SJCRH30 (cell line): Measurements from ENCODE around the gene RPS26. TPM values are rescaled to one million over a fixed set of nuclear protein-coding genes. Genes with fewer than 3 reads are reported as not detected.
A peak's percentile ranks its signal among the peaks of the same experiment; 100 is the strongest.
"Not testable (repeated sequence)": the region's sequence is repeated elsewhere in the genome, so short reads cannot be mapped to it uniquely, and the experiment has no call there.

ENCODE experiments used
- DNase-seq, 2 experiments: peaks; one replicate each; pipeline ENCODE4 v3.0.0-alpha.2; 2015 to 2020
- H3K27ac ChIP-seq: fragments of 250-450 bp; sonication (Bioruptor Pico); 2 replicates; pipeline ENCODE4 v1.5.1; 2020; ENCODE audit warnings: mild to moderate bottlenecking, moderate library complexity
- H3K27me3 ChIP-seq: fragments of 250-450 bp; sonication (Bioruptor Pico); 2 replicates; pipeline ENCODE4 v1.5.1; 2020; ENCODE audit warnings: mild to moderate bottlenecking, moderate library complexity
- H3K36me3 ChIP-seq: fragments of 250-450 bp; sonication (Bioruptor Pico); 2 replicates; pipeline ENCODE4 v1.5.1; 2020; ENCODE audit warnings: mild to moderate bottlenecking, moderate library complexity
- H3K4me1 ChIP-seq: fragments of 250-450 bp; sonication (Bioruptor Pico); 2 replicates; pipeline ENCODE4 v1.5.1; 2020; ENCODE audit warnings: mild to moderate bottlenecking, moderate library complexity
- H3K4me3 ChIP-seq: fragments of 250-450 bp; sonication (Bioruptor Pico); 2 replicates; pipeline ENCODE4 v1.5.1; 2020; ENCODE audit warnings: mild to moderate bottlenecking, moderate library complexity
- H3K9me3 ChIP-seq: fragments of 250-450 bp; sonication (Bioruptor Pico); replicated peaks from 2 replicates; pipeline ENCODE4 v1.5.1; 2020; ENCODE audit warnings: mild to moderate bottlenecking, moderate library complexity
- total RNA-seq: library from RNA; depleted of rRNA; stranded (reverse); fragments of >200 nt; shearing (Covaris generic); gene quantifications from 2 replicates; pipeline ENCODE4 v1.2.3, GENCODE V29; 2014

Gene RPS26
- total RNA-seq, 1 experiment from 2014 or later, result 229 TPM

GRCh38 chr12:56038022-56038655, 3.6 kb upstream of the RPS26 start:
- Histone ChIP-seq H3K9me3 (no peaks in the 10 kb centered on the region), H3K27ac (no peak overlapping the region), H3K36me3 (peaks cover 6% of the 10 kb centered on the region), H3K4me3 (no peak overlapping the region), H3K4me1 (peaks cover 4% of the 10 kb centered on the region; the same call in 1 of the 2 replicates), H3K27me3 (no peaks in the 10 kb centered on the region)
- DNase-seq, result no peak

- H3K27ac ChIP-seq, result no peak overlapping the region
- H3K36me3 ChIP-seq, result peaks cover 24% of the 10 kb centered on the region
- H3K4me1 ChIP-seq, result peaks cover 6% of the 10 kb centered on the region; the same call in 1 of the 2 replicates
- no peaks in the 10 kb centered on the region for H3K9me3 ChIP-seq
- H3K27me3 ChIP-seq, result no peaks in the 10 kb centered on the region
- DNase-seq, result no peak
- H3K4me3 ChIP-seq, result no peak overlapping the region
Measured at GRCh38 chr12:56040151-56040550, 1.6 kb upstream of the RPS26 start.

GRCh38 chr12:56040963-56041551, 661 bp upstream of the RPS26 start:
- Histone ChIP-seq H3K27ac (peak overlapping the region; percentile 54), H3K4me3 (peak overlapping the region; percentile 89), H3K27me3 (no peaks in the 10 kb centered on the region), H3K9me3 (no peaks in the 10 kb centered on the region), H3K4me1 (peaks cover 6% of the 10 kb centered on the region; the same call in 1 of the 2 replicates), H3K36me3 (peaks cover 27% of the 10 kb centered on the region)
- DNase-seq, result peak in 1 of 2 experiments; percentile 9

GRCh38 chr12:56042430-56042813, 704 bp downstream of the RPS26 start:
- DNase-seq, H3K9me3 ChIP-seq, H3K4me1 ChIP-seq, H3K27me3 ChIP-seq: not testable (repeated sequence)
- Histone ChIP-seq H3K36me3 (peaks cover 27% of the 10 kb centered on the region), H3K27ac (peak overlapping the region; percentile 94), H3K4me3 (peak overlapping the region; percentile 89)

- Histone ChIP-seq H3K27me3 (no peaks in the 10 kb centered on the region), H3K27ac (peak overlapping the region; percentile 94), H3K9me3 (no peaks in the 10 kb centered on the region), H3K36me3 (peaks cover 27% of the 10 kb centered on the region), H3K4me3 (peak overlapping the region; percentile 89), H3K4me1 (peaks cover 6% of the 10 kb centered on the region; the same call in 1 of the 2 replicates)
- DNase-seq, result no peak
Measured at GRCh38 chr12:56042843-56043242, 1.1 kb downstream of the RPS26 start.

GRCh38 chr12:56046027-56046780, 4.5 kb downstream of the RPS26 start:
- Histone ChIP-seq H3K36me3 (peaks cover 27% of the 10 kb centered on the region), H3K4me3 (no peak overlapping the region), H3K27me3 (no peaks in the 10 kb centered on the region), H3K4me1 (0 out of 2 replicates have a peak, but pooled peaks cover 6% of the 10 kb centered on the region), H3K27ac (no peak overlapping the region), H3K9me3 (no peaks in the 10 kb centered on the region)
- no peak for DNase-seq

- Histone ChIP-seq H3K27ac (no peak overlapping the region), H3K27me3 (no peaks in the 10 kb centered on the region), H3K4me3 (no peak overlapping the region), H3K9me3 (no peaks in the 10 kb centered on the region), H3K4me1 (no peaks in the 10 kb centered on the region), H3K36me3 (no peaks in the 10 kb centered on the region)
- DNase-seq, result no peak
Measured at GRCh38 chr12:56053407-56053893, 11.7 kb downstream of the RPS26 start.

GRCh38 chr12:56059964-56060363, 18.2 kb downstream of the RPS26 start:
- DNase-seq, H3K36me3 ChIP-seq, H3K4me1 ChIP-seq, H3K9me3 ChIP-seq, H3K27ac ChIP-seq, H3K4me3 ChIP-seq, H3K27me3 ChIP-seq: not testable (repeated sequence)

- no peaks in the 10 kb centered on the region for H3K4me1 ChIP-seq
- H3K36me3 ChIP-seq, result no peaks in the 10 kb centered on the region
- DNase-seq, result no peak
- H3K27ac ChIP-seq, result no peak overlapping the region
- no peak overlapping the region for H3K4me3 ChIP-seq
- H3K9me3 ChIP-seq, result no peaks in the 10 kb centered on the region
- no peaks in the 10 kb centered on the region for H3K27me3 ChIP-seq
Measured at GRCh38 chr12:56061982-56062381, 20.3 kb downstream of the RPS26 start.

GRCh38 chr12:56062996-56063395, 21.3 kb downstream of the RPS26 start:
- no peaks in the 10 kb centered on the region for H3K27me3 ChIP-seq
- H3K36me3 ChIP-seq, result no peaks in the 10 kb centered on the region
- H3K4me3 ChIP-seq, result no peak overlapping the region
- DNase-seq, result no peak
- H3K9me3 ChIP-seq, result no peaks in the 10 kb centered on the region
- no peaks in the 10 kb centered on the region for H3K4me1 ChIP-seq
- no peak overlapping the region for H3K27ac ChIP-seq

GRCh38 chr12:56071648-56072047, 29.9 kb downstream of the RPS26 start:
- Histone ChIP-seq H3K27me3 (no peaks in the 10 kb centered on the region), H3K36me3 (no peaks in the 10 kb centered on the region), H3K4me1 (no peaks in the 10 kb centered on the region), H3K9me3 (no peaks in the 10 kb centered on the region), H3K4me3 (no peak overlapping the region), H3K27ac (no peak overlapping the region)
- no peak for DNase-seq

GRCh38 chr12:56074396-56074795, 32.7 kb downstream of the RPS26 start:
- Histone ChIP-seq H3K27ac (no peak overlapping the region), H3K4me3 (no peak overlapping the region), H3K9me3 (no peaks in the 10 kb centered on the region), H3K36me3 (no peaks in the 10 kb centered on the region), H3K27me3 (no peaks in the 10 kb centered on the region), H3K4me1 (no peaks in the 10 kb centered on the region)
- no peak for DNase-seq

GRCh38 chr12:56077966-56078365, 36.2 kb downstream of the RPS26 start:
- not testable (repeated sequence) for H3K27ac ChIP-seq, DNase-seq, H3K9me3 ChIP-seq, H3K36me3 ChIP-seq, H3K4me3 ChIP-seq, H3K27me3 ChIP-seq
- H3K4me1 ChIP-seq, result peaks cover 22% of the 10 kb centered on the region

GRCh38 chr12:56078427-56078826, 36.7 kb downstream of the RPS26 start:
- peak overlapping the region; percentile 86 for H3K4me3 ChIP-seq
- H3K9me3 ChIP-seq, result no peaks in the 10 kb centered on the region
- peaks cover 25% of the 10 kb centered on the region for H3K4me1 ChIP-seq
- no peaks in the 10 kb centered on the region for H3K27me3 ChIP-seq
- DNase-seq, result no peak
- H3K27ac ChIP-seq, result peak overlapping the region; percentile 97
- no peaks in the 10 kb centered on the region for H3K36me3 ChIP-seq
